ENCODE data around the gene SHOX.
"Not testable (repeated sequence)": the region's sequence is repeated elsewhere in the genome, so short reads cannot be mapped to it uniquely, and the experiment has no call there.

Gene SHOX

GRCh38 chrX:623599-624315, 6.8 kb upstream of the SHOX start:
- TF ChIP-seq Cebpa-rat (IDR thresholded peaks at IDR 0.05): no peak
- 0 out of 2 replicates have a peak, but pooled peaks cover 10% of the 10 kb centered on the region for H3K9me3 ChIP-seq
- H3K4me3 ChIP-seq: no peak overlapping the region
- peaks cover 17% of the 10 kb centered on the region; the same call in 1 of the 2 replicates for H4K20me1 ChIP-seq
- peaks cover 79% of the 10 kb centered on the region for H3K27me3 ChIP-seq
- no peak overlapping the region for H3K27ac ChIP-seq
- no peak overlapping the region for H3K4me2 ChIP-seq
- peaks cover 12% of the 10 kb centered on the region for H3K4me1 ChIP-seq
- H3K9ac ChIP-seq: no peak overlapping the region
- H3K36me3 ChIP-seq: no peaks in the 10 kb centered on the region

GRCh38 chrX:625137-625691, 5.4 kb upstream of the SHOX start:
- Histone ChIP-seq H3K9me3 (peaks cover 21% of the 10 kb centered on the region), H3K27ac (no peak overlapping the region), H3K4me3 (no peak overlapping the region), H3K36me3 (no peaks in the 10 kb centered on the region), H3K4me2 (no peak overlapping the region), H3K9ac (no peak overlapping the region), H3K4me1 (peaks cover 12% of the 10 kb centered on the region), H3K27me3 (peaks cover 86% of the 10 kb centered on the region), H4K20me1 (peaks cover 14% of the 10 kb centered on the region; the same call in 1 of the 2 replicates)
- no peak for TF ChIP-seq Cebpa-rat (IDR thresholded peaks at IDR 0.05)

GRCh38 chrX:626047-626446, 4.5 kb upstream of the SHOX start:
- not testable (repeated sequence) for H3K9ac ChIP-seq, H3K4me2 ChIP-seq, H3K27ac ChIP-seq, H3K4me3 ChIP-seq, H3K36me3 ChIP-seq
- Histone ChIP-seq H3K4me1 (peaks cover 12% of the 10 kb centered on the region), H4K20me1 (peaks cover 12% of the 10 kb centered on the region; the same call in 1 of the 2 replicates), H3K27me3 (peaks cover 86% of the 10 kb centered on the region), H3K9me3 (peaks cover 29% of the 10 kb centered on the region)

GRCh38 chrX:626745-627509, 3.7 kb upstream of the SHOX start:
- Histone ChIP-seq H3K9me3 (peaks cover 37% of the 10 kb centered on the region), H3K4me3 (no peak overlapping the region), H3K4me1 (peaks cover 12% of the 10 kb centered on the region), H4K20me1 (peaks cover 12% of the 10 kb centered on the region; the same call in 1 of the 2 replicates), H3K27me3 (peaks cover 87% of the 10 kb centered on the region), H3K4me2 (peak overlapping the region; percentile 56), H3K36me3 (no peaks in the 10 kb centered on the region), H3K27ac (no peak overlapping the region), H3K9ac (no peak overlapping the region)
- TF ChIP-seq Cebpa-rat (IDR thresholded peaks at IDR 0.05): no peak

- Histone ChIP-seq H3K4me1 (peaks cover 12% of the 10 kb centered on the region), H3K4me3 (no peak overlapping the region), H3K27me3 (peaks cover 87% of the 10 kb centered on the region), H3K9ac (no peak overlapping the region), H4K20me1 (peaks cover 12% of the 10 kb centered on the region; the same call in 1 of the 2 replicates), H3K27ac (no peak overlapping the region), H3K4me2 (peak overlapping the region; percentile 56), H3K36me3 (no peaks in the 10 kb centered on the region), H3K9me3 (peaks cover 44% of the 10 kb centered on the region)
- TF ChIP-seq Cebpa-rat (IDR thresholded peaks at IDR 0.05): no peak
Observed at GRCh38 chrX:627510-627981, 3.0 kb upstream of the SHOX start.

- peak overlapping the region; percentile 56 for H3K4me2 ChIP-seq
- H3K36me3 ChIP-seq: no peaks in the 10 kb centered on the region
- H3K4me3 ChIP-seq: no peak overlapping the region
- no peak overlapping the region for H3K27ac ChIP-seq
- H4K20me1 ChIP-seq: peaks cover 12% of the 10 kb centered on the region; the same call in 1 of the 2 replicates
- H3K9ac ChIP-seq: no peak overlapping the region
- H3K4me1 ChIP-seq: peaks cover 12% of the 10 kb centered on the region
- peaks cover 48% of the 10 kb centered on the region for H3K9me3 ChIP-seq
- peaks cover 87% of the 10 kb centered on the region for H3K27me3 ChIP-seq
- no peak for TF ChIP-seq Cebpa-rat (IDR thresholded peaks at IDR 0.05)
Observed at GRCh38 chrX:627995-628394, 2.6 kb upstream of the SHOX start.

- Histone ChIP-seq H3K27me3 (peaks cover 87% of the 10 kb centered on the region), H3K4me3 (no peak overlapping the region), H3K9me3 (peaks cover 50% of the 10 kb centered on the region), H3K36me3 (no peaks in the 10 kb centered on the region), H3K4me1 (peaks cover 12% of the 10 kb centered on the region), H3K4me2 (no peak overlapping the region), H4K20me1 (peaks cover 18% of the 10 kb centered on the region; the same call in 1 of the 2 replicates), H3K9ac (no peak overlapping the region), H3K27ac (no peak overlapping the region)
- TF ChIP-seq Cebpa-rat (IDR thresholded peaks at IDR 0.05): no peak
Observed at GRCh38 chrX:629230-630006, 1.2 kb upstream of the SHOX start.

- TF ChIP-seq Cebpa-rat (IDR thresholded peaks at IDR 0.05): no peak
- H4K20me1 ChIP-seq: peaks cover 23% of the 10 kb centered on the region; the same call in 1 of the 2 replicates
- peaks cover 55% of the 10 kb centered on the region for H3K9me3 ChIP-seq
- no peak overlapping the region for H3K9ac ChIP-seq
- no peaks in the 10 kb centered on the region for H3K36me3 ChIP-seq
- peaks cover 90% of the 10 kb centered on the region for H3K27me3 ChIP-seq
- peaks cover 12% of the 10 kb centered on the region for H3K4me1 ChIP-seq
- no peak overlapping the region for H3K27ac ChIP-seq
- no peak overlapping the region for H3K4me3 ChIP-seq
- H3K4me2 ChIP-seq: no peak overlapping the region
Observed at GRCh38 chrX:630007-630611, 482 bp upstream of the SHOX start.
